SW 1271 (cell line): ENCODE data around the gene NECTIN4.

Experiments
- DNase-seq, 2 experiments: peaks; one replicate each; lab custom pipeline; 2025; lab: John Stamatoyannopoulos, UW

Gene NECTIN4

GRCh38 chr1:161021970-161022353 lies 67.4 kb downstream of the NECTIN4 start:
- DNase-seq: no peak

- peak in 1 of 2 experiments; percentile 76 for DNase-seq
Measured at GRCh38 chr1:161021165-161021969, 68.0 kb downstream of the NECTIN4 start.
